ENCODE results near the gene STXBP6. TPM values are rescaled to one million over a fixed set of nuclear protein-coding genes. Genes with fewer than 3 reads are reported as not detected.

The STXBP6 gene
- polyA plus RNA-seq, 2 donors, result 1.9 to 2.2 TPM

DNA sequence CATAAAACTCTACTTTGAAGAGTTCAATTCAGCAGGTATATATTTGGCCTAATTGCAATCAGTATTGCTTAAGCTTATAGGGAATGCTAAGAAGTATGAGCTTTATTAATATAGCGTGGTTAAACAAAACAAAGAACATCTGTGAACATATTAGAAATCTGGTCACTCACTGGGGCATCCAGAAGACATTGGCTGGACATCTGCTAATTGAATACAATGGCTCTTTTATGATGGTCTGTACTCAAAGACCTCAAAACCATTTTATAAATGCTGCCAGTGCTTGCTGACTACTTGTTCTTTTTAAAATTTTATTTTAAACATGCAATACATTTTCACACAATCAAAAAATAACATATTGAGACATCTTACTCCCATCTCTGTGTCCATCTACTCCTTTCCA, 173.0 kb downstream of the STXBP6 start:
- Histone ChIP-seq H3K27ac (ENCODE audit: low read depth in 2 of 2, low read length in 1 of 2) (no peak overlapping the region), H3K4me3 (ENCODE audit: low read depth in 1 of 2, low read length in 2 of 2) (no peak overlapping the region), H3K27me3 (ENCODE audit: control insufficient read depth in 1 of 2, insufficient read depth in 2 of 2, low read length in 2 of 2) (no peaks in the 10 kb centered on the region), H3K36me3 (ENCODE audit: control insufficient read depth in 2 of 2, insufficient read depth in 2 of 2, low read length in 1 of 2) (no peaks in the 10 kb centered on the region), H3K4me1 (ENCODE audit: control insufficient read depth in 2 of 2, insufficient read depth in 2 of 2, low read length in 1 of 2) (no peaks in the 10 kb centered on the region), H3K9me3 (ENCODE audit: control insufficient read depth in 2 of 2, insufficient read depth in 1 of 2, low read depth in 1 of 2, low read length in 1 of 2) (no peaks in the 10 kb centered on the region)
- WGBS, 2 donors, result 53 to 66% methylated on average over 1 of the region's 1 CpG

DNA sequence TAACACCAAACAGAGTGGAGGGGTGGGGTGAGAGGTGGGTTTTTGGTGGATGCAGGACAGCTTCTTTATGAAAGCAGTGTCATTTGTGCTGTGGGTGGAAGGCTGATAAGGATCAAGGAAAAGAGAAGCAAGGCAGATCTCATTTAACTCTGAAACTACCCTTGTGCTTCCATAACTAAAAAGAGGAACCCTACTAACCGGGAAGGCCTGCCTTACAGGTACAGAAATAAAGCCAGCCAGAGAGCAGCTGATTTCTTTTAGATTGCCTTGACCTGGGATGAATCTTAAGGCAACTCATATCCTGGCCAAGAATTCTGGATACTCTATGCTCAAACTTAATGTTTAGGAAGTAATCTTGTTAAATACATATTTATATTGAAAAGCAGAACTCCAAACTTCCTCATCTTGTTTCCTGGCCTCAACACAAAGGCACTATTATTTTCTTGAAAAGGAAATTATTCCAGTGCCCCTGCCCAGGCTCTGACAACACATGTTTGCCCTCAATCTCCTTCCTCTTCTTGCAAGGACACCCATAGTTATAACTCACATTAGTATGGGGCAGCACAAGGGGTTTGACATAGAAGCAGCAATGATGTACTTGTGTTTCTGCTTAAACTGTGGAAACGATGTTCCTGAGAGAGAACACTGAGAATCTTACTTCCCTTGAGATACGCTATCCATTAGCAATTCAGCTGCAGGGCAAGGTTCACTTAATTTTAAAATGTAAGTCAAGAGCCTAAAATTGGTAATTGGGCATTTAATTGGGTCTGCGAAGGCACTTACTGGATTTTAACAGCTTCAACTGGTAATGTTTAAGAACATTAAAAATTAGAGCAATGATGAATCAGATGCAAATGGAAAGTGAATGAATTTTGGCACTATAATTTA, 173.7 kb downstream of the STXBP6 start:
- H3K36me3 ChIP-seq (ENCODE audit: control insufficient read depth in 2 of 2, insufficient read depth in 2 of 2, low read length in 1 of 2), result no peaks in the 10 kb centered on the region
- 63 to 71% methylated on average over 4 of the region's 4 CpGs for WGBS, 2 donors
- no peaks in the 10 kb centered on the region for H3K4me1 ChIP-seq (ENCODE audit: control insufficient read depth in 2 of 2, insufficient read depth in 2 of 2, low read length in 1 of 2)
- H3K9me3 ChIP-seq (ENCODE audit: control insufficient read depth in 2 of 2, insufficient read depth in 1 of 2, low read depth in 1 of 2, low read length in 1 of 2), result no peaks in the 10 kb centered on the region
- no peaks in the 10 kb centered on the region for H3K27me3 ChIP-seq (ENCODE audit: control insufficient read depth in 1 of 2, insufficient read depth in 2 of 2, low read length in 2 of 2)
- H3K4me3 ChIP-seq (ENCODE audit: low read depth in 1 of 2, low read length in 2 of 2), result no peak overlapping the region
- no peak overlapping the region for H3K27ac ChIP-seq (ENCODE audit: low read depth in 2 of 2, low read length in 1 of 2)

DNA sequence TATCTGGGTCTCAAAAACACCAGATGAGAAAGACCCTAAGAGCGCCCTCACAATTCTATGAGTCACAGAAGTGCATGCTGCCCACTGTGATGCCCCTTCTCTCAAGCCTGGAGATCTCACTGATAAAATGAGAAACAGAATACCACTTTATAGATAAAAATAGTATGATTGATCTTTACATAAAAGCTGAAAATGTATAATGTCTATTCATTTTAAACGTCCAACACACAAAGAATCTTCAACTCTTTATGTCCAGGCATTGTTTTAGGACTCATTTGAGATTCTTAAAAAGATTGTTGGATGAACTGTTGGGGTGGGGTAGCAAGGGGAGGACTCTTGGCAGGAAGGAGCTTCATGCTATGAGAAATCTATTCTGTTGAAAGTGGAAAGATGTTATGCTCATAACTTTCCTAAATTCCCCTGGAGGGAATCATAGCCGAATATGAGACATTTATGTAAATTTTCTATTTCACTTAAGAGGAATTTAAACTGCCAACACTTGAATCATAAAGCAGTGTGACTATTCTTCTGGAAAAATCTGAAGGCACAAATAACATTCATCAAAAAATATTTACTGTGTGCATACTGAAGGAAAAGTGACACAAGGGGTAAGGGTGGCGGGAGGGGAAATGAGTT, 174.6 kb downstream of the STXBP6 start:
- 71 to 76% methylated on average over 4 of the region's 4 CpGs for WGBS, 2 donors
- H3K36me3 ChIP-seq (ENCODE audit: control insufficient read depth in 2 of 2, insufficient read depth in 2 of 2, low read length in 1 of 2), result no peaks in the 10 kb centered on the region
- no peak overlapping the region for H3K4me3 ChIP-seq (ENCODE audit: low read depth in 1 of 2, low read length in 2 of 2)
- no peaks in the 10 kb centered on the region for H3K9me3 ChIP-seq (ENCODE audit: control insufficient read depth in 2 of 2, insufficient read depth in 1 of 2, low read depth in 1 of 2, low read length in 1 of 2)
- H3K27ac ChIP-seq (ENCODE audit: low read depth in 2 of 2, low read length in 1 of 2), result no peak overlapping the region
- H3K27me3 ChIP-seq (ENCODE audit: control insufficient read depth in 1 of 2, insufficient read depth in 2 of 2, low read length in 2 of 2), result no peaks in the 10 kb centered on the region
- H3K4me1 ChIP-seq (ENCODE audit: control insufficient read depth in 2 of 2, insufficient read depth in 2 of 2, low read length in 1 of 2), result no peaks in the 10 kb centered on the region

GRCh38 chr14:24874514-24875202, 175.3 kb downstream of the STXBP6 start:
- H3K27me3 ChIP-seq (ENCODE audit: control insufficient read depth in 1 of 2, insufficient read depth in 2 of 2, low read length in 2 of 2), result no peaks in the 10 kb centered on the region
- no peak overlapping the region for H3K27ac ChIP-seq (ENCODE audit: low read depth in 2 of 2, low read length in 1 of 2)
- H3K4me1 ChIP-seq (ENCODE audit: control insufficient read depth in 2 of 2, insufficient read depth in 2 of 2, low read length in 1 of 2), result no peaks in the 10 kb centered on the region
- H3K9me3 ChIP-seq (ENCODE audit: control insufficient read depth in 2 of 2, insufficient read depth in 1 of 2, low read depth in 1 of 2, low read length in 1 of 2), result no peaks in the 10 kb centered on the region
- H3K4me3 ChIP-seq (ENCODE audit: low read depth in 1 of 2, low read length in 2 of 2), result no peak overlapping the region
- 89 to 92% methylated on average over 8 of the region's 8 CpGs for WGBS, 2 donors
- no peaks in the 10 kb centered on the region for H3K36me3 ChIP-seq (ENCODE audit: control insufficient read depth in 2 of 2, insufficient read depth in 2 of 2, low read length in 1 of 2)

- H3K9me3 ChIP-seq (ENCODE audit: control insufficient read depth in 2 of 2, insufficient read depth in 1 of 2, low read depth in 1 of 2, low read length in 1 of 2), result no peaks in the 10 kb centered on the region
- WGBS, 2 donors, result 71 to 78% methylated on average over 5 of the region's 5 CpGs
- no peaks in the 10 kb centered on the region for H3K36me3 ChIP-seq (ENCODE audit: control insufficient read depth in 2 of 2, insufficient read depth in 2 of 2, low read length in 1 of 2)
- no peaks in the 10 kb centered on the region for H3K4me1 ChIP-seq (ENCODE audit: control insufficient read depth in 2 of 2, insufficient read depth in 2 of 2, low read length in 1 of 2)
- H3K4me3 ChIP-seq (ENCODE audit: low read depth in 1 of 2, low read length in 2 of 2), result no peak overlapping the region
- H3K27me3 ChIP-seq (ENCODE audit: control insufficient read depth in 1 of 2, insufficient read depth in 2 of 2, low read length in 2 of 2), result no peaks in the 10 kb centered on the region
- H3K27ac ChIP-seq (ENCODE audit: low read depth in 2 of 2, low read length in 1 of 2), result no peak overlapping the region
Measured at GRCh38 chr14:24873551-24873950, 176.4 kb downstream of the STXBP6 start.

DNA sequence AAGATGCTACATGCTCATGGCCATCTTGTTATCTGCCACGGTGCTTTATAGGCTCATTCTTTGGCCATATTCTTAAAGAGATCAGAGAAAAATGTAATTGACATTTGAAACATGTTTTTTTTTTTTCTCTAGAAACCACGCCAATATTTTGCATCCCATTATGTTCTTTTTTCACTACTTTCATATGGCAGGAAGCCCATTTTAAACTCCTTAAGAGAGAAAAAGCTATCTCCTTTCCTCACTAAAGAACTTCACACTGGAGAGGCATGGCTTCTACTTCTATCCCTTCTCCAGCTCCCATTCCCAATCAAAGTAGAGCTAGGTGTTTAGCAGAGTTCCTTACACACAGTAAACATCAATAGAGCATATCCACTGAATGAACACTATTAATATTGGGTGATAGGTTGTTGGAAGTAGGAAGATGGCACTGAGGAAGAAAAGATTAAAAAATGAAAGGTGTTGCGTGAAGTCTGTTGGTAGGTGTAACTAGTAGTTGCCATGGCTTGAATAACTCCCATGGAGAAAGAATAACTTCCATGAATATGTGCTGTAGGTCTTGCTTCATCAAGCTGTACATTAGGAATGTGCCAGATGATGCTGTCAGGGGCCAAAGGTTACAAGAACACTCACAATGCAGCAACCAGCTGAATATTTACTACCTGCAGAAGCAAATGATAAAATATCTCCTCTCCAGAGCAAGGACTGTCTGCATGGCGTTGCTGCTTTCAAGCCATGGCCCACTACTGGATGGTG, 178.8 kb downstream of the STXBP6 start:
- no peaks in the 10 kb centered on the region for H3K9me3 ChIP-seq (ENCODE audit: control insufficient read depth in 2 of 2, insufficient read depth in 1 of 2, low read depth in 1 of 2, low read length in 1 of 2)
- no peaks in the 10 kb centered on the region for H3K4me1 ChIP-seq (ENCODE audit: control insufficient read depth in 2 of 2, insufficient read depth in 2 of 2, low read length in 1 of 2)
- no peak overlapping the region for H3K4me3 ChIP-seq (ENCODE audit: low read depth in 1 of 2, low read length in 2 of 2)
- H3K27ac ChIP-seq (ENCODE audit: low read depth in 2 of 2, low read length in 1 of 2), result no peak overlapping the region
- WGBS, 2 donors, result 85 to 87% methylated on average over 4 of the region's 4 CpGs
- H3K36me3 ChIP-seq (ENCODE audit: control insufficient read depth in 2 of 2, insufficient read depth in 2 of 2, low read length in 1 of 2), result no peaks in the 10 kb centered on the region
- no peaks in the 10 kb centered on the region for H3K27me3 ChIP-seq (ENCODE audit: control insufficient read depth in 1 of 2, insufficient read depth in 2 of 2, low read length in 2 of 2)

- Histone ChIP-seq H3K27ac (ENCODE audit: low read depth in 2 of 2, low read length in 1 of 2) (no peak overlapping the region), H3K4me1 (ENCODE audit: control insufficient read depth in 2 of 2, insufficient read depth in 2 of 2, low read length in 1 of 2) (no peaks in the 10 kb centered on the region), H3K27me3 (ENCODE audit: control insufficient read depth in 1 of 2, insufficient read depth in 2 of 2, low read length in 2 of 2) (no peaks in the 10 kb centered on the region), H3K36me3 (ENCODE audit: control insufficient read depth in 2 of 2, insufficient read depth in 2 of 2, low read length in 1 of 2) (no peaks in the 10 kb centered on the region), H3K4me3 (ENCODE audit: low read depth in 1 of 2, low read length in 2 of 2) (no peak overlapping the region), H3K9me3 (ENCODE audit: control insufficient read depth in 2 of 2, insufficient read depth in 1 of 2, low read depth in 1 of 2, low read length in 1 of 2) (no peaks in the 10 kb centered on the region)
- WGBS, 2 donors, result 87 to 99% methylated on average over 2 of the region's 2 CpGs
Measured at GRCh38 chr14:24868389-24868788, 181.6 kb downstream of the STXBP6 start.

DNA sequence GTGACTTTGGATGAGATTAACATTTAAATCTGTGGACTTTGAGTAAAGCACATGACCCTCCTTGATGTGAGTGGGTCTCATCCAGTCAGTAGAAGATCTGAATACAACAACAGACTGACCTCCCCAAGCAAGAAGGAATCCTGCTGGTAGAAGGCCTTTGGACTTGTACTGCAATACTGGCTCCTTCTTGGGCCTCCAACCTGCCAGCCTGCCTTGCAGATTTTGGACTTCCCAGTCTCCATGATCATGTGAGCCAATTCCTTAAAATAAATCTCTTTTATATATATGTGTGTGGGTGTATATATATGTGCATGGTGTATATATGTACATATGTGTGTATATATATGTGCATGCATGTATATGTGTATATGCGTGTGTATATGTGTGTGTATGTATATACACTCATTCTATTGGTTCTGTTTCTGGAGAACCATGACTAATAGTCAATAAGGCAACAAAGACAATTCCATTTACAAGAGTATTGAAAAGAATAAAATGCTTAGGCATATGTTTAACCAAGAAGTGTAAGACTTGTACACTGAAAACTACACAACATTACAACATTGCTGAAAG, 183.8 kb downstream of the STXBP6 start:
- no peaks in the 10 kb centered on the region for H3K9me3 ChIP-seq (ENCODE audit: control insufficient read depth in 2 of 2, insufficient read depth in 1 of 2, low read depth in 1 of 2, low read length in 1 of 2)
- WGBS, 2 donors, result 95 to 97% methylated on average over 1 of the region's 1 CpG
- H3K36me3 ChIP-seq (ENCODE audit: control insufficient read depth in 2 of 2, insufficient read depth in 2 of 2, low read length in 1 of 2), result no peaks in the 10 kb centered on the region

More for the DNA sequence above, 183.8 kb downstream of the STXBP6 start:
- no peaks in the 10 kb centered on the region for H3K27me3 ChIP-seq (ENCODE audit: control insufficient read depth in 1 of 2, insufficient read depth in 2 of 2, low read length in 2 of 2)
- no peak overlapping the region for H3K4me3 ChIP-seq (ENCODE audit: low read depth in 1 of 2, low read length in 2 of 2)
- no peak overlapping the region for H3K27ac ChIP-seq (ENCODE audit: low read depth in 2 of 2, low read length in 1 of 2)
- no peaks in the 10 kb centered on the region for H3K4me1 ChIP-seq (ENCODE audit: control insufficient read depth in 2 of 2, insufficient read depth in 2 of 2, low read length in 1 of 2)

Data from esophagus (tissue), 2 donors.